GM12864 (cell line): Measurements from ENCODE around the gene CTAG1B.

Experiments
- DNase-seq: peaks from one replicate; pipeline ENCODE4 v3.0.0-alpha.2; 2011; ENCODE audit warnings: low read depth
- H3K4me3 ChIP-seq: 2 replicates; pipeline ENCODE4 v1.5.1; 2011; ENCODE audit warnings: mild to moderate bottlenecking, low read depth, low read length, control low read depth
- CTCF ChIP-seq: IDR thresholded peaks from 2 replicates; pipeline ENCODE4 v1.5.1; 2011; ENCODE audit warnings: low read depth, mild to moderate bottlenecking, moderate library complexity, low read length, control low read depth, inconsistent platforms; ENCODE audit errors: missing control alignments

CTAG1B gene

GRCh38 chrX:154607370-154607769 lies 11.7 kb downstream of the CTAG1B start:
- no peak for DNase-seq
- TF ChIP-seq CTCF: no peak
- H3K4me3 ChIP-seq: no peak overlapping the region

- DNase-seq: no peak
- no peak overlapping the region for H3K4me3 ChIP-seq
- TF ChIP-seq CTCF: no peak
These were observed 13.5 kb downstream of the CTAG1B start for GRCh38 chrX:154605566-154605965.

GRCh38 chrX:154603438-154604430 lies 15.3 kb downstream of the CTAG1B start:
- DNase-seq: no peak
- TF ChIP-seq CTCF: no peak
- no peak overlapping the region for H3K4me3 ChIP-seq

GRCh38 chrX:154602766-154603437 lies 16.2 kb downstream of the CTAG1B start:
- no peak overlapping the region for H3K4me3 ChIP-seq
- no peak for TF ChIP-seq CTCF
- no peak for DNase-seq

GRCh38 chrX:154602226-154602625 lies 16.9 kb downstream of the CTAG1B start:
- no peak overlapping the region for H3K4me3 ChIP-seq
- DNase-seq: no peak
- TF ChIP-seq CTCF: no peak

GRCh38 chrX:154600759-154601374 lies 18.2 kb downstream of the CTAG1B start:
- no peak for DNase-seq
- no peak for TF ChIP-seq CTCF
- H3K4me3 ChIP-seq: no peak overlapping the region
